Skeletal muscle tissue (tissue), 4 donors: ENCODE measurements around the gene DIRAS3. TPM values are rescaled to one million over a fixed set of nuclear protein-coding genes. Genes with fewer than 3 reads are reported as not detected.
"Not testable (repeated sequence)": the region's sequence is repeated elsewhere in the genome, so short reads cannot be mapped to it uniquely, and the experiment has no call there.

ENCODE experiments used
- H3K27ac ChIP-seq: one replicate; pipeline ENCODE4 v1.7.0; 2013; ENCODE audit warnings: mild to moderate bottlenecking, low read depth, low read length, inconsistent platforms
- H3K27me3 ChIP-seq, 3 donors: one replicate each; pipeline ENCODE4 v1.7.0; 2013; ENCODE audit warnings: low read length in 3 of 3; ENCODE audit not compliant: control insufficient read depth in 3 of 3, insufficient read depth in 3 of 3
- H3K36me3 ChIP-seq, 3 donors: one replicate each; pipeline ENCODE4 v1.7.0; 2013; ENCODE audit warnings: low read length in 3 of 3; ENCODE audit not compliant: control insufficient read depth in 3 of 3, insufficient read depth in 3 of 3
- H3K4me1 ChIP-seq, 3 donors: one replicate each; pipeline ENCODE4 v1.7.0; 2013; ENCODE audit warnings: low read length in 3 of 3, mild to moderate bottlenecking in 3 of 3; ENCODE audit not compliant: control insufficient read depth in 3 of 3, insufficient read depth in 3 of 3
- H3K4me3 ChIP-seq, 3 donors: one replicate each; pipeline ENCODE4 v1.7.0; 2013; ENCODE audit warnings: low read length in 3 of 3
- H3K9ac ChIP-seq, 3 donors: one replicate each; pipeline ENCODE4 v1.7.0; 2013; ENCODE audit warnings: low read length in 3 of 3, mild to moderate bottlenecking in 3 of 3, moderate library complexity in 2 of 3, low read depth in 1 of 3
- H3K9me3 ChIP-seq, 3 donors: one replicate each; pipeline ENCODE4 v1.7.0; 2013; ENCODE audit warnings: low read length in 3 of 3; ENCODE audit not compliant: control insufficient read depth in 3 of 3
- total RNA-seq: library from RNA; depleted of rRNA; stranded (reverse); fragments of >200 nt; gene quantifications from one replicate; pipeline ENCODE4 v1.2.3, GENCODE V29; 2014
- donor health status: Osteomylitis.

The DIRAS3 gene
- total RNA-seq, 1 donor from 2014 or later, result 1.6 TPM

- Histone ChIP-seq H3K27me3 (no peaks in the 10 kb centered on the region), H3K4me3 (no peak overlapping the region), H3K36me3 (no peaks in the 10 kb centered on the region), H3K4me1 (no peaks in the 10 kb centered on the region), H3K9ac (no peak overlapping the region), H3K9me3 (no peaks in the 10 kb centered on the region), H3K27ac (no peak overlapping the region)
Observed at GRCh38 chr1:68028566-68028965, 21.9 kb downstream of the DIRAS3 start.

GRCh38 chr1:68024635-68025338 is 25.6 kb downstream of the DIRAS3 start:
- Histone ChIP-seq H3K4me1 (no peaks in the 10 kb centered on the region), H3K27ac (no peak overlapping the region), H3K9me3 (no peaks in the 10 kb centered on the region), H3K4me3 (no peak overlapping the region), H3K27me3 (no peaks in the 10 kb centered on the region), H3K36me3 (no peaks in the 10 kb centered on the region), H3K9ac (no peak overlapping the region)

- Histone ChIP-seq H3K36me3 (no peaks in the 10 kb centered on the region), H3K27ac (no peak overlapping the region), H3K9ac (no peak overlapping the region), H3K4me3 (no peak overlapping the region), H3K4me1 (no peaks in the 10 kb centered on the region), H3K9me3 (no peaks in the 10 kb centered on the region), H3K27me3 (no peaks in the 10 kb centered on the region)
Observed at GRCh38 chr1:68016381-68016780, 34.0 kb downstream of the DIRAS3 start.

GRCh38 chr1:68015971-68016370 is 34.5 kb downstream of the DIRAS3 start:
- Histone ChIP-seq H3K27me3 (no peaks in the 10 kb centered on the region), H3K9me3 (no peaks in the 10 kb centered on the region), H3K4me3 (no peak overlapping the region), H3K27ac (no peak overlapping the region), H3K4me1 (no peaks in the 10 kb centered on the region), H3K9ac (no peak overlapping the region), H3K36me3 (no peaks in the 10 kb centered on the region)

GRCh38 chr1:68015369-68015768 is 35.1 kb downstream of the DIRAS3 start:
- no peaks in the 10 kb centered on the region for H3K36me3 ChIP-seq
- H3K27me3 ChIP-seq, result no peaks in the 10 kb centered on the region
- no peak overlapping the region for H3K27ac ChIP-seq
- no peaks in the 10 kb centered on the region for H3K4me1 ChIP-seq
- H3K9me3 ChIP-seq, result no peaks in the 10 kb centered on the region
- no peak overlapping the region for H3K4me3 ChIP-seq
- H3K9ac ChIP-seq, result no peak overlapping the region

- no peaks in the 10 kb centered on the region for H3K4me1 ChIP-seq
- no peaks in the 10 kb centered on the region for H3K36me3 ChIP-seq
- no peak overlapping the region for H3K27ac ChIP-seq
- no peak overlapping the region for H3K4me3 ChIP-seq
- no peaks in the 10 kb centered on the region for H3K9me3 ChIP-seq
- H3K9ac ChIP-seq, result no peak overlapping the region
- no peaks in the 10 kb centered on the region for H3K27me3 ChIP-seq
Observed at GRCh38 chr1:68013351-68013750, 37.1 kb downstream of the DIRAS3 start.

- H3K27ac ChIP-seq, result no peak overlapping the region
- H3K36me3 ChIP-seq, result no peaks in the 10 kb centered on the region
- H3K9ac ChIP-seq, result no peak overlapping the region
- no peaks in the 10 kb centered on the region for H3K27me3 ChIP-seq
- no peaks in the 10 kb centered on the region for H3K9me3 ChIP-seq
- no peaks in the 10 kb centered on the region for H3K4me1 ChIP-seq
- H3K4me3 ChIP-seq, result no peak overlapping the region
Observed at GRCh38 chr1:68011657-68012375, 38.6 kb downstream of the DIRAS3 start.

GRCh38 chr1:68010543-68010942 is 39.9 kb downstream of the DIRAS3 start:
- Histone ChIP-seq H3K27me3 (no peaks in the 10 kb centered on the region), H3K27ac (no peak overlapping the region), H3K9ac (no peak overlapping the region), H3K36me3 (no peaks in the 10 kb centered on the region), H3K9me3 (no peaks in the 10 kb centered on the region), H3K4me3 (no peak overlapping the region), H3K4me1 (no peaks in the 10 kb centered on the region)

- Histone ChIP-seq H3K36me3 (no peaks in the 10 kb centered on the region), H3K9ac (no peak overlapping the region), H3K27me3 (no peaks in the 10 kb centered on the region), H3K4me3 (no peak overlapping the region), H3K9me3 (no peaks in the 10 kb centered on the region), H3K4me1 (no peaks in the 10 kb centered on the region), H3K27ac (no peak overlapping the region)
Observed at GRCh38 chr1:68010090-68010489, 40.3 kb downstream of the DIRAS3 start.

GRCh38 chr1:68003626-68004025 is 46.8 kb downstream of the DIRAS3 start:
- H3K4me3 ChIP-seq, H3K36me3 ChIP-seq, H3K9me3 ChIP-seq, H3K27ac ChIP-seq, H3K4me1 ChIP-seq, H3K9ac ChIP-seq, H3K27me3 ChIP-seq: not testable (repeated sequence)
